Right cardiac atrium (tissue), 5 donors: ENCODE measurements around the gene SDCCAG8. TPM values are rescaled to one million over a fixed set of nuclear protein-coding genes. Genes with fewer than 3 reads are reported as not detected.

ENCODE experiments used
- ATAC-seq, 2 donors: fragments of 200-7000 bp; cut with Tn5 transposase; one replicate each; pipeline versions ENCODE4 v1.8.0 to v1.9.1; 2020; ENCODE audit warnings: moderate library complexity in 2 of 2, mild to moderate bottlenecking in 1 of 2
- DNase-seq, 3 donors: peaks; one replicate each; pipeline ENCODE4 v3.0.0-alpha.2; 2020
- H3K27ac ChIP-seq: one replicate; pipeline ENCODE4 v1.5.1; 2013; ENCODE audit warnings: mild to moderate bottlenecking, low read length, control low read depth, moderate library complexity
- H3K27me3 ChIP-seq: one replicate; pipeline ENCODE4 v1.6.1; 2013; ENCODE audit not compliant: control insufficient read depth, insufficient read depth
- H3K4me1 ChIP-seq: one replicate; pipeline ENCODE4 v1.6.1; 2013; ENCODE audit warnings: low read length; ENCODE audit not compliant: control insufficient read depth, insufficient read depth
- H3K4me3 ChIP-seq: one replicate; pipeline ENCODE4 v1.5.1; 2013; ENCODE audit warnings: low read length, control low read depth
- H3K9me3 ChIP-seq: one replicate; pipeline ENCODE4 v1.6.1; 2013; ENCODE audit warnings: low read length; ENCODE audit not compliant: control insufficient read depth
- WGBS: extraction: QIAGEN DNeasy Blood & Tissue Kit; methylation state at CpG from one replicate; pipeline ENCODE4 v1.1.7; 2013; 5-methylcytosine and 5-hydroxymethylcytosine counted together
- intact Hi-C, 4 donors: fragments of 100-400 bp; cut with DNase I; formaldehyde crosslinking; loops; one replicate each; pipeline versions ENCODE4 v1.11.0 to v1.14.0; 2022 to 2023
- polyA plus RNA-seq: library from polyadenylated mRNA; stranded (reverse); fragments of 200-250 nt; gene quantifications from one replicate; pipeline ENCODE4 v1.2.3, GENCODE V29; 2013
- total RNA-seq, 4 donors: library from RNA; stranded (reverse); fragmentation: NEBNext Ultra II Directional; extraction: Animal tissue kit (Norgen Biotek cat#: 25700); gene quantifications; one replicate each; pipeline ENCODE4 v1.2.1, GENCODE V29; 2021
- donor health status: healthy with polysubstance abuse.
- donor health status: DM: no; HTN: yes; CAD: no.
- donor health status: DM: no; HTN: no; CAD: no.
- donor health status: DM: no; HTN: yes; CAD: no; lungs with severe emphysema.
- donor health status: DM: yes; HTN: yes; CAD: no.

Gene SDCCAG8
- total and polyA plus RNA-seq, 5 donors, result 16.9 to 31.7 (median 26.6) TPM

DNA sequence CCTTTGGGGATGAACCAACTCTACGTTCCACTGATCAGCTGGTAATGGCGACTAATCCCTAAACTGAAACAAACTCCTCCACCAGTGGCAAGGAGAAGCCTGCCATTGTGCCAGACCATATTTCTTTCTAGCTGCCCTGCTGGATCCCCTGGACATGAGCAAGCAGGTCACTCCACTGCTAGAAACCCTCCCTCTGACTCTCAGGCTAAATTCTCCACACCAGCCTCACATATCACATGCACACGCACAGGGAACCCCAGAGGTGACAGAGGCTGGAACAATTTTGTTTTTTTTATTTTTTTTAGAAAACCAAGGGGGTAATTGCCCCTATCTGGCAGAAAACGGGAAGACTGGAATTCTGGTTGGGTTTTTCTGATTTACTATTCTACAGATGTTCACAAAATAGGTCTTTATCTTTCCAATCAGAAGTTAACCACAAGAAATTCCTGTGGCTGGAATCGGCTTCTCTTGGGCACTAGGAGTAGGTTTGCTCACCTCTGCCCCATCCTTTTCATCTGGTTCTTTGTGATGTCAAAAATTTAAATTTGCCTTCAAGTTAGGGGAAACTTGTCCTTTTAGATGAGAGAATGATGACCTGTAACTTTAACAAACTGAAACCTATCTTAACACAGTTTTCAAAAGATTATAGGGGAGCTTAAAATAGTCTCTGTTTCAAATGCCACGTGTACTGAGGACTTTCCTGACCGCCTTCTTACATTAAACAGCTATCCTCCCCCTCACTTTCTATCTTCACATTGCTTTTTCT, 258.1 kb downstream of the SDCCAG8 start:
- Histone ChIP-seq H3K9me3 (no peaks in the 10 kb centered on the region), H3K4me1 (no peaks in the 10 kb centered on the region), H3K27me3 (no peaks in the 10 kb centered on the region), H3K27ac (no peak overlapping the region), H3K4me3 (no peak overlapping the region)
- WGBS, result 79% methylated on average over 7 of the region's 7 CpGs
- intact Hi-C loops, result no loop called here
- no peak for ATAC-seq
- no peak for DNase-seq

DNA sequence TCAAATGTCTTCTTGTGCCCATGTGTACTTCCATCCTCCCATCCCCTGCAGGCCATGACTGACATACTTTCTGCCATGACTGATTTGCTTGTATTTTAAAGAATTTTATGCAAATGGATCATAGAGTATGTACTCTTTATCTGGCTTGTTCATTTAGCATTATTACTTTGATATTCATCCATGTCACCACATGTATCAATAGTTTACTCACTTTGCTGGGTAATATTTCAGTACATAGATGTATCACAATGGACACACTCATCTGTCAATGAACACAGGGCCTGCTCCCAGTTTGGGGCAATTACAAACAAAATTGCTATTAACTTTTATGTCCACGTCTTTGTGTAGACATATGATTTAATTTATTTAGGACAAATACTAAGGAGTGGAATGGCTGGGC, 259.1 kb downstream of the SDCCAG8 start:
- no peaks in the 10 kb centered on the region for H3K27me3 ChIP-seq
- ATAC-seq (no peak), DNase-seq (no peak)
- H3K4me1 ChIP-seq, result no peaks in the 10 kb centered on the region
- H3K9me3 ChIP-seq, result no peaks in the 10 kb centered on the region
- intact Hi-C loops, result no loop called here
- H3K4me3 ChIP-seq, result no peak overlapping the region
- WGBS, result 95% methylated on average over 1 of the region's 1 CpG
- no peak overlapping the region for H3K27ac ChIP-seq

DNA sequence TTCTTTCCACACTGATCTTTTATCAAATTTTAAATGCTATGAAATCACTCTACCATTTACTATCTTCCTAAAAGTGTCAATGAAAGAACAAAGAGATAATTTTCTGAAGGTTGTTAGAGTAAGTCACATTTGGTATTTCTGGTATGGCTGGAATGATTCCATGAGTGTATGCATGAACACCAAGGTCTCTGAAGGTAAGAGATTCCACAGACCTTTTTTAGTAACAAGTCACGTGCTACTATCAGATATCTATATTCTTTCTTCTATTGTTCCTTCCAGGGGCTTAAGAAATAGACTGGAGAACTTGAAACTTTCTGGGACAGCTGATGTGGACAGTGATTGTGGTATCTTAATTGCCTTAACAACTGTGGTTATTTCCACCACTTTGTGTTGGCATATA, 265.0 kb downstream of the SDCCAG8 start:
- 58% methylated on average over 1 of the region's 1 CpG for WGBS
- ATAC-seq (no peak), DNase-seq (no peak)
- intact Hi-C loops, result no loop called here
- H3K27ac ChIP-seq, result no peak overlapping the region
- no peaks in the 10 kb centered on the region for H3K4me1 ChIP-seq
- H3K27me3 ChIP-seq, result no peaks in the 10 kb centered on the region
- H3K4me3 ChIP-seq, result no peak overlapping the region
- no peaks in the 10 kb centered on the region for H3K9me3 ChIP-seq

DNA sequence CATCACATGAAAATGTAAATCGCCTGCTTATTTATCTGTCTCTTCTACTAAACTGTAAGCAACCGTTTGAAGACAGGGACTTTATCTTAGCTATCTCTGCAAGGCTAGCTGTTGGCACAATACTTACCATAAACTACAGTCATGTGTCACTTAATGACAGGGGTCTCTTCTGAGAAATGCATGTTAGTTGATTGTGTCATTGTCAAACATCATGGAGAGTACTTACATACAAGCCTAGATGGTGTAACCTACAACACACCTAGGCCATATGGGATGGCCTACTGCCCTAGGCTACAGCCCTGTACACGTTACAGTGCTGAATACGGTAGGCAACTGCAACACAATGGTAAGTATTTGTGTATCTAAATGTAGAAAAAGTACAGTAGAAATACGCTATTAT, 267.9 kb downstream of the SDCCAG8 start:
- Histone ChIP-seq H3K4me3 (no peak overlapping the region), H3K4me1 (no peaks in the 10 kb centered on the region), H3K9me3 (no peaks in the 10 kb centered on the region), H3K27me3 (no peaks in the 10 kb centered on the region), H3K27ac (no peak overlapping the region)
- 85% methylated on average over 5 of the region's 5 CpGs for WGBS
- DNase-seq (no peak), ATAC-seq (no peak)
- intact Hi-C loops, result no loop called here

DNA sequence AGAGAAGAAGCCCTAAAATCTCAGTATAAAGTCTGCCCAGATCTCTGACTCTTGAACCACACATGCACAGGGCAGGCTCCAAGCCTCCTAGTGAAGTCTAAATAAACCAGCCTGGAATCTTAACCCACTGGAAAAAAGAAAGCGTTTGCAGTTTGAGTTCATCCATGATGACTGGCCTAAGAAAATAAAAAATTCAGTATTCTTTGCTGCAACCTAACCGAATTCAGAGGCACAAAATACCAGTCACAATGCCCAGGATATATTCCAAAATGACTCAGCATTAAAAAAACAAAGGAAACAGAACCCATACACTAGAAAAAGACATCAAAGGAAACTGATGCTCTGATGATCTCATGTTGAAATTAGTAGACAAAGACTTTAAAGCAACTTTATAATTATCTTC, 269.2 kb downstream of the SDCCAG8 start:
- no peaks in the 10 kb centered on the region for H3K9me3 ChIP-seq
- no peaks in the 10 kb centered on the region for H3K4me1 ChIP-seq
- H3K27ac ChIP-seq, result no peak overlapping the region
- intact Hi-C loops, result no loop called here
- 79% methylated on average over 2 of the region's 2 CpGs for WGBS
- no peaks in the 10 kb centered on the region for H3K27me3 ChIP-seq
- no peak overlapping the region for H3K4me3 ChIP-seq
- no peak for DNase-seq
- ATAC-seq, result peak in 1 of 2 donors; percentile 58

DNA sequence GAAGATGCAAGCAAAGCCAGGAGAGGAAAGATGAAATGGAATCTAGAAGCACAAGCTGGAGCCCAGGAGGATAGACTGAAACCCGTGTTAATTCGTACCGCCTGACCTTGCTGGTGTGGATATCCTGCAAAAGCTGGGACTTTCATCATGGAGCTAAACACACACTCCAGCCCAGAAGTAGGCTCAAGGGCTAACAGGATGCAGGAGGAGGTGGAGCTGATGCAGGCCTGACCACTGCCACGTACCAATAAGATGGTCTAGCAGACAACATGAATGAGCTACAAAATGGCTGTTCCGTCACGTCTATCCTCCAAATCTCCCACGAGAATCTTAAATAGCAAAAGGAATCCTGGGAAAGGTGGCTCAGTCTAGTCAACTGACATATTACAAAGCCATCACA, 270.3 kb downstream of the SDCCAG8 start:
- no peaks in the 10 kb centered on the region for H3K9me3 ChIP-seq
- ATAC-seq (no peak), DNase-seq (no peak)
- WGBS, result 95% methylated on average over 7 of the region's 7 CpGs
- H3K27ac ChIP-seq, result no peak overlapping the region
- H3K4me1 ChIP-seq, result no peaks in the 10 kb centered on the region
- intact Hi-C loops, result no loop called here
- H3K4me3 ChIP-seq, result no peak overlapping the region
- no peaks in the 10 kb centered on the region for H3K27me3 ChIP-seq

DNA sequence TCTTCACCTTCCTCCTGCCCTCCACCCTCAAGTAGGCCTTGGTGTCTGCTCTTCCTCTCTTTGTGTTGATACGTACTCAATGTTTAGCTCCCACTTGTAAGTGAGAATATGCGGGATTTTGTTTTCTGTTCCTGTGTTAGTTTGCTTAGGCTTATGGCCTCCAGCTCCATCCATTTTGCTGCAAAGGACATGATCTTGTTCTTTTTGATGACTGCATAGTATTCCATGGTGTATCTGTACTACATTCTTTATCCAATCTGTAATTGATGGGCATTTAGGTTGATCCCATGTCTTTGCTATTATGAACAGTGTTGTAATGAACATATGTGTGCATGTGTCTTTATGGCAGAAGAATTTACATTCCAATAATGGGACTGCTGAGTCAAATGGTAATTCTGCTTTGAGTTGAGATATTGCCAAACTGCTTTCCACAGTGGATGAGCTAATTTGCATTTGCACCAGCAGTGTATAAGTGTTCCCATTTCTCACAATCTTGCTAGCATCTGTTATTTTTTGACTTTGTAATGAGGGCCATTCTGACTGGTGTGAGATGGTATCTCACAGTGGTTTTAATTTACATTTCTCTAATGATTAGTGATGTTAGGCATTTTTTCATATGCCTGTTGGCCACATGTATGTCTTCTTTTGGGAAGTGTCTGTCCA, 272.7 kb downstream of the SDCCAG8 start:
- no peaks in the 10 kb centered on the region for H3K9me3 ChIP-seq
- no peaks in the 10 kb centered on the region for H3K27me3 ChIP-seq
- H3K27ac ChIP-seq, result no peak overlapping the region
- DNase-seq (no peak), ATAC-seq (no peak)
- no peaks in the 10 kb centered on the region for H3K4me1 ChIP-seq
- 98% methylated on average over 2 of the region's 2 CpGs for WGBS
- H3K4me3 ChIP-seq, result no peak overlapping the region
- intact Hi-C loops, result no loop called here

DNA sequence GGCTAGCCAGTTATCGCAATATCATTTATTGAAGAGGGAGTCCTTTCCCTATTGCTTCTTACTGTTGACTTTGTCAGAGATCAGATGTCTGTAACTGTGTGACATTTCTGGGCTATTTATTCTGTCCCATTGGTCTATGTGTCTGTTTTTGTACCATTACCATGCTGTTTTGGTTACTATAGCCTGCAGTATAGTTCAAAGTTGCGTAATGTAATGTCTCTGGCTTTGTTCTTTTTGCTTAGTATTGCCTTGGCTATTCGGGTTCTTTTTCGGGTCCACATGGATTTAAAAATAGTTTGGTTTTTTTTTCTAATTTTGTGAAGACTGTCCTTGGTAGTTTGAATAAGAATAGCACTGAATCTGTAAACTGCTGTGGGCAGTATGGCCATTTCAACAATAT, 273.7 kb downstream of the SDCCAG8 start:
- WGBS, result 97% methylated on average over 4 of the region's 4 CpGs
- ATAC-seq (no peak), DNase-seq (no peak)
- H3K27me3 ChIP-seq, result no peaks in the 10 kb centered on the region
- no peaks in the 10 kb centered on the region for H3K4me1 ChIP-seq
- H3K27ac ChIP-seq, result no peak overlapping the region
- intact Hi-C loops, result no loop called here
- no peak overlapping the region for H3K4me3 ChIP-seq
- H3K9me3 ChIP-seq, result no peaks in the 10 kb centered on the region

DNA sequence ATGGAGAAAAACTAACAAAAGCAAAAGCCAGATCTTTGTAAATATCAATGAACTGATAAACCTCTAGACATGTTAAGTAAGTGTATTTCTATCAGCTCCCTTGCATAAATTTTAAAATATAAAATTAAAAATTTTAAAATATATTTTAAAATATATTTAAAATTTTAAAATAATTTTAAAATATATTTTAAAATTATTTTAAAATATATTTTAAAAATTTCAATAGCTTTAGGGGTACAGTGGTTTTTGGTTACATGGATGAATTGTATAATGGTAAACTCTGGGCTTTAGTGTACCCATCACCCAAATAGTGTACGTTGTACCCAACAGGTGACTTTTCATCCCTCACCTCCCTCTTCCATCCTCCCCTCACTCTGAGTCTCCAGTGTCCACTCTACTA, 279.2 kb downstream of the SDCCAG8 start:
- no peak overlapping the region for H3K4me3 ChIP-seq
- H3K27me3 ChIP-seq, result no peaks in the 10 kb centered on the region
- ATAC-seq, result no peak
- H3K27ac ChIP-seq, result no peak overlapping the region
- 95% methylated on average over 1 of the region's 1 CpG for WGBS
- no peak for DNase-seq
- no peaks in the 10 kb centered on the region for H3K4me1 ChIP-seq
- intact Hi-C loops, result no loop called here
- no peaks in the 10 kb centered on the region for H3K9me3 ChIP-seq

DNA sequence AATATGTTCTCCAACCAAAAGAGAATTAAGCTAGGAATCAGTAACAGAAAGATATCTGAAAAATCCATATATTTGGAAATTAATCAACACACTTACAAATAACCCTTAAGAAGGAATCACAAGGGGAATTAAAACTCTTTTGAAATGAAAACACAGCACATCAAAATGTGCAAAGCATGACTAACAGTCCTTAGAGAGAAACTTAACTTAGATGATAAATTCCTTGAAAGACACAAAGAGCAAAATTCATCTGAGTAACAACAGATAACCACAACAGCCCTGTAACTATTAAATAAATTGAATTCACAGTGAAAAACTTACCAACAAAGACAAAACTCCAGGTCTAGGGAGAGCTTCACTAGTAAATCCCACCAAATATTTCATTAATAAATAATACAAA, 283.8 kb downstream of the SDCCAG8 start:
- ATAC-seq, result no peak
- H3K9me3 ChIP-seq, result no peaks in the 10 kb centered on the region
- DNase-seq, result no peak
- H3K27ac ChIP-seq, result no peak overlapping the region
- intact Hi-C loops, result no loop called here
- no peaks in the 10 kb centered on the region for H3K27me3 ChIP-seq
- H3K4me3 ChIP-seq, result no peak overlapping the region
- no peaks in the 10 kb centered on the region for H3K4me1 ChIP-seq

DNA sequence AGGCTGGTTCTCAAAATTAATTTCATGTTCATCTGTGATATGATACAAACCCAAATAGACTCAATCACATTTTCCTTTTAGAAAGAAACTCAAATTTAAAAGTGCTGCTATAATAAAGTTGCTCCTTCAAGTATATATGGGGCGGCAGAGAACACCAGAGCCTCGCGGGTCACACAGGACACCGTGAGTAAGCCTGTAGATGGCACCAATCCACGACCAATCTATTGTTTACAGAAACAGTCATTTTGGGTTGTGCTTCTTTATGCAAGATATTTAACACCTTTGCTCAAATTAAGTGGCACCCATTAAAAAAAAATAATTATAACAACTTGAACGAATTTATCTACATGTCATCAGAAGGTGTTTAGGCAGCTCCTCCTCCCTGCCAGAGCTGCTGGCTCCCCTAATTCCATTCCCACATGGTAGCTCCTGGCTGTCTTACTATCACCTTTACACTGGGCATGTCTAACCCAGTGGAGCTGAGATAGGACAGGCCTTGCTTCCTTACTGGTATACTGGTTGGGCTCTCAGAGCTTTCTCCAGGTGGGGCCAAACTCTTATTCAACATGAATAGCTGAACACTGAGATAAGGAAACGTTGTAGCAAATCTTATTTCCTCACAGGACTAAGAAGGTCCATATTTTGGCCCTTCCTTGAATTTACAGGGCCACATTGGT, 287.0 kb downstream of the SDCCAG8 start:
- ATAC-seq, result no peak
- H3K27me3 ChIP-seq, result no peaks in the 10 kb centered on the region
- WGBS, result 69% methylated on average over 7 of the region's 7 CpGs
- intact Hi-C loops, result no loop called here
- no peak for DNase-seq
- H3K27ac ChIP-seq, result no peak overlapping the region
- H3K9me3 ChIP-seq, result no peaks in the 10 kb centered on the region
- no peaks in the 10 kb centered on the region for H3K4me1 ChIP-seq
- no peak overlapping the region for H3K4me3 ChIP-seq
